ENCODE data around the gene IL17RA.

IL17RA gene

GRCh38 chr22:17114173-17114897 is 29.5 kb downstream of the IL17RA start:
- Histone ChIP-seq H3K79me2 (ENCODE audit: insufficient read depth, low read length) (no peaks in the 10 kb centered on the region), H3K9me2 (replicated peaks; ENCODE audit: low read depth, low read length) (no peaks in the 10 kb centered on the region), H3K27me3 (ENCODE audit: insufficient read depth, low read length, poor library complexity, severe bottlenecking) (no peaks in the 10 kb centered on the region), H2AFZ (ENCODE audit: low read length) (no peak overlapping the region), H3K4me2 (ENCODE audit: low read depth, low read length, poor library complexity, severe bottlenecking) (no peak overlapping the region), H3K36me3 (ENCODE audit: insufficient read depth, low read length) (peaks cover 7% of the 10 kb centered on the region; the same call in 1 of the 2 replicates), H3K4me3 (ENCODE audit: low read length, poor library complexity, severe bottlenecking) (no peak overlapping the region), H3K9me3 (ENCODE audit: insufficient read depth, low read depth, low read length) (no peaks in the 10 kb centered on the region), H4K20me1 (ENCODE audit: insufficient read depth, low read length, poor library complexity, severe bottlenecking) (no peaks in the 10 kb centered on the region), H3F3A (ENCODE audit: low read depth) (peaks cover 21% of the 10 kb centered on the region; the same call in 1 of the 2 replicates), H3K4me1 (ENCODE audit: insufficient read depth, low read length, poor library complexity, severe bottlenecking) (peaks cover 47% of the 10 kb centered on the region), H3K9ac (ENCODE audit: low read depth, low read length, poor library complexity, severe bottlenecking) (no peak overlapping the region)
- TF ChIP-seq CTCF (conservative IDR thresholded peaks at IDR 0.05; ENCODE audit: low read length) (no peak), EZH2phosphoT487 (IDR thresholded peaks at IDR 0.05; ENCODE audit: borderline replicate concordance) (no peak)

GRCh38 chr22:17114898-17115235 is 30.1 kb downstream of the IL17RA start:
- peaks cover 47% of the 10 kb centered on the region for H3K4me1 ChIP-seq (ENCODE audit: insufficient read depth, low read length, poor library complexity, severe bottlenecking)
- peak overlapping the region; percentile 57 for H3K9ac ChIP-seq (ENCODE audit: low read depth, low read length, poor library complexity, severe bottlenecking)
- H3F3A ChIP-seq (ENCODE audit: low read depth) = peaks cover 21% of the 10 kb centered on the region; the same call in 1 of the 2 replicates
- H3K4me2 ChIP-seq (ENCODE audit: low read depth, low read length, poor library complexity, severe bottlenecking) = peak overlapping the region; percentile 79
- no peak overlapping the region for H3K4me3 ChIP-seq (ENCODE audit: low read length, poor library complexity, severe bottlenecking)
- H4K20me1 ChIP-seq (ENCODE audit: insufficient read depth, low read length, poor library complexity, severe bottlenecking) = no peaks in the 10 kb centered on the region
- TF ChIP-seq EZH2phosphoT487 (IDR thresholded peaks at IDR 0.05; ENCODE audit: borderline replicate concordance) = no peak
- no peaks in the 10 kb centered on the region for H3K27me3 ChIP-seq (ENCODE audit: insufficient read depth, low read length, poor library complexity, severe bottlenecking)
- no peak overlapping the region for H2AFZ ChIP-seq (ENCODE audit: low read length)
- peaks cover 1% of the 10 kb centered on the region; the same call in 1 of the 2 replicates for H3K36me3 ChIP-seq (ENCODE audit: insufficient read depth, low read length)
- H3K9me2 ChIP-seq (replicated peaks; ENCODE audit: low read depth, low read length) = no peaks in the 10 kb centered on the region
- H3K9me3 ChIP-seq (ENCODE audit: insufficient read depth, low read depth, low read length) = no peaks in the 10 kb centered on the region
- no peaks in the 10 kb centered on the region for H3K79me2 ChIP-seq (ENCODE audit: insufficient read depth, low read length)

GRCh38 chr22:17115236-17115635 is 30.4 kb downstream of the IL17RA start:
- TF ChIP-seq CTCF (conservative IDR thresholded peaks at IDR 0.05; ENCODE audit: low read length) = no peak
- no peak for TF ChIP-seq EZH2phosphoT487 (IDR thresholded peaks at IDR 0.05; ENCODE audit: borderline replicate concordance)
- peaks cover 21% of the 10 kb centered on the region; the same call in 1 of the 2 replicates for H3F3A ChIP-seq (ENCODE audit: low read depth)
- no peaks in the 10 kb centered on the region for H3K27me3 ChIP-seq (ENCODE audit: insufficient read depth, low read length, poor library complexity, severe bottlenecking)
- H3K9me3 ChIP-seq (ENCODE audit: insufficient read depth, low read depth, low read length) = no peaks in the 10 kb centered on the region
- H3K9me2 ChIP-seq (replicated peaks; ENCODE audit: low read depth, low read length) = no peaks in the 10 kb centered on the region
- H2AFZ ChIP-seq (ENCODE audit: low read length) = no peak overlapping the region
- no peaks in the 10 kb centered on the region for H3K79me2 ChIP-seq (ENCODE audit: insufficient read depth, low read length)
- no peak overlapping the region for H3K4me3 ChIP-seq (ENCODE audit: low read length, poor library complexity, severe bottlenecking)
- peak overlapping the region; percentile 57 for H3K9ac ChIP-seq (ENCODE audit: low read depth, low read length, poor library complexity, severe bottlenecking)
- peak overlapping the region; percentile 79 for H3K4me2 ChIP-seq (ENCODE audit: low read depth, low read length, poor library complexity, severe bottlenecking)
- H3K36me3 ChIP-seq (ENCODE audit: insufficient read depth, low read length) = no peaks in the 10 kb centered on the region
- peaks cover 47% of the 10 kb centered on the region for H3K4me1 ChIP-seq (ENCODE audit: insufficient read depth, low read length, poor library complexity, severe bottlenecking)
- no peaks in the 10 kb centered on the region for H4K20me1 ChIP-seq (ENCODE audit: insufficient read depth, low read length, poor library complexity, severe bottlenecking)
